CD4-positive, alpha-beta T cell (primary cell): ENCODE results near the gene SLAMF8. TPM values are rescaled to one million over a fixed set of nuclear protein-coding genes. Genes with fewer than 3 reads are reported as not detected.

Source experiments
- ATAC-seq: fragments of 200-7000 bp; cut with Tn5 transposase; one replicate; pipeline ENCODE4 v1.10.0; 2022; ENCODE audit warnings: mild to moderate bottlenecking; ENCODE audit not compliant: poor library complexity
- CTCF ChIA-PET: fragments of 350-600 bp; sonication (Branson Sonifier 250); formaldehyde crosslinking; loops from one replicate; lab custom pipeline; 2021; ENCODE audit warnings: antibody characterized with exemption, inconsistent platforms; lab: Charles Lee
- POLR2A ChIA-PET: fragments of 350-600 bp; sonication (Branson Sonifier 250); formaldehyde crosslinking; loops from one replicate; lab custom pipeline; 2021; ENCODE audit warnings: antibody characterized with exemption, inconsistent platforms; lab: Charles Lee
- DNase-seq, 14 experiments: peaks; one replicate each; pipeline ENCODE4 v3.0.0-alpha.2; 2013 to 2020; ENCODE audit warnings: mixed read lengths in 2 of 14
- H3K27ac ChIP-seq, 2 donors: one replicate each; pipeline versions ENCODE4 v1.5.1 to v1.7.0; 2013; ENCODE audit warnings: low read length in 2 of 2, low read depth in 1 of 2, mild to moderate bottlenecking in 1 of 2
- H3K27me3 ChIP-seq, 2 experiments: 1 replicate in 1 of 2; 2 replicates in 1 of 2; pipeline versions ENCODE4 v1.6.1 to v1.7.0; 2013; ENCODE audit warnings: low read length in 2 of 2, control low read depth in 1 of 2, mild to moderate bottlenecking in 1 of 2, moderate library complexity in 1 of 2; ENCODE audit not compliant: insufficient read depth in 2 of 2, control insufficient read depth in 1 of 2
- H3K36me3 ChIP-seq: one replicate; pipeline ENCODE4 v1.6.1; 2013; ENCODE audit warnings: low read length, control low read depth; ENCODE audit not compliant: insufficient read depth
- H3K4me1 ChIP-seq: one replicate; pipeline ENCODE4 v1.6.1; 2013; ENCODE audit warnings: low read length, control low read depth; ENCODE audit not compliant: insufficient read depth
- H3K4me3 ChIP-seq: one replicate; pipeline ENCODE4 v1.5.1; 2013; ENCODE audit warnings: mild to moderate bottlenecking, low read length, moderate library complexity
- H3K9me3 ChIP-seq, 2 experiments: 1 replicate in 1 of 2; 2 replicates in 1 of 2; pipeline versions ENCODE4 v1.6.1 to v1.7.0; 2013; ENCODE audit warnings: low read length in 2 of 2, mild to moderate bottlenecking in 2 of 2, control low read depth in 1 of 2, moderate library complexity in 1 of 2; ENCODE audit not compliant: control insufficient read depth in 1 of 2, insufficient read depth in 1 of 2
- H3K27ac Mint-ChIP-seq: one replicate; pipeline ENCODE4 v1.8.0; 2020; ENCODE audit warnings: mixed read lengths
- H3K27me3 Mint-ChIP-seq: one replicate; pipeline ENCODE4 v1.8.0; 2021; ENCODE audit warnings: mixed read lengths
- H3K36me3 Mint-ChIP-seq: one replicate; pipeline ENCODE4 v1.8.0; 2021; ENCODE audit warnings: low read depth, mixed read lengths
- H3K4me1 Mint-ChIP-seq: one replicate; pipeline ENCODE4 v1.8.0; 2021; ENCODE audit warnings: low read depth, mixed read lengths
- H3K4me3 Mint-ChIP-seq: one replicate; pipeline ENCODE4 v1.8.0; 2020; ENCODE audit warnings: mild to moderate bottlenecking, mixed read lengths
- H3K9me3 Mint-ChIP-seq: one replicate; pipeline ENCODE4 v1.8.0; 2020; ENCODE audit warnings: mixed read lengths
- intact Hi-C, 2 experiments: fragments of 100-400 bp; cut with DNase I in 1 of 2; cut with micrococcal nuclease in 1 of 2; formaldehyde crosslinking; loops; one replicate each; pipeline versions ENCODE4 v1.15.1 to v1.9.0; 2023 to 2025; cut with DNase I, micrococcal nuclease
- total RNA-seq, 174 experiments: library from RNA in 2 of 174; stranded (reverse) in 2 of 174; gene quantifications; one replicate each; pipeline ENCODE4 v1.2.3 and lab custom pipeline; 2021 to 2026
- TF ChIP-seq, protein P1 (sequence below): fragments of 200-600 bp; IDR thresholded peaks from one replicate; pipeline ENCODE4 v1.8.0; 2022; ENCODE audit warnings: antibody characterized with exemption, mild to moderate bottlenecking

SLAMF8 gene
- total RNA-seq, 2 experiments from 2014 or later, result 0.34 TPM; not detected in 1

DNA sequence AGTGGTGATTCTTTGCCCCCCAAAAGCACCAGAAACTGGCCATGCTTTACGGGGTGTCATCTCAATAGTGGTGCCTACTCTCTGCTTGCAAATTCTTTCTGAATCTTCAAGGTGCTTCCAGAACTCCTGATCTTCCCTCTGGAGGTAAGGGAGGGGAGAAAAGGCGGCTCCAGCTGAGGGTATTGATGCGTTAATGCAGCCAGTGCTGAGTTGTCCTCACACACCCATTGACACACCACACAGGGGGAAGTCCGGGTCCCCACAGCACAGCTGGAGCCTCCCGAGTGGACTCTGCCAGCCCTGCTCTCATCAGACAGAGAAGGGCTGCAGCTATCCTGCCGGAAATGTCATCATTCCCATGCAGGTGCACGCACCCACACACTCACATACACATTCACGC lies 34.5 kb downstream of the SLAMF8 start:
- Histone ChIP-seq H3K27ac (no peak overlapping the region), H3K27me3 (no peaks in the 10 kb centered on the region), H3K4me3 (no peak overlapping the region), H3K36me3 (no peaks in the 10 kb centered on the region), H3K9me3 (no peaks in the 10 kb centered on the region), H3K4me1 (no peaks in the 10 kb centered on the region)
- ATAC-seq, result no peak
- Mint-ChIP-seq H3K27ac (no peak overlapping the region), H3K36me3 (no peaks in the 10 kb centered on the region), H3K9me3 (no peaks in the 10 kb centered on the region), H3K4me3 (no peak overlapping the region), H3K27me3 (no peaks in the 10 kb centered on the region), H3K4me1 (peaks cover 3% of the 10 kb centered on the region)
- ChIA-PET POLR2A (no interaction called here), CTCF (interaction anchor here (1.5 kb wide), 1 partner anchor 12 kb away, joined by 3 read pairs; no protein-coding TSS in a partner anchor)
- TF ChIP-seq, protein P1, sequence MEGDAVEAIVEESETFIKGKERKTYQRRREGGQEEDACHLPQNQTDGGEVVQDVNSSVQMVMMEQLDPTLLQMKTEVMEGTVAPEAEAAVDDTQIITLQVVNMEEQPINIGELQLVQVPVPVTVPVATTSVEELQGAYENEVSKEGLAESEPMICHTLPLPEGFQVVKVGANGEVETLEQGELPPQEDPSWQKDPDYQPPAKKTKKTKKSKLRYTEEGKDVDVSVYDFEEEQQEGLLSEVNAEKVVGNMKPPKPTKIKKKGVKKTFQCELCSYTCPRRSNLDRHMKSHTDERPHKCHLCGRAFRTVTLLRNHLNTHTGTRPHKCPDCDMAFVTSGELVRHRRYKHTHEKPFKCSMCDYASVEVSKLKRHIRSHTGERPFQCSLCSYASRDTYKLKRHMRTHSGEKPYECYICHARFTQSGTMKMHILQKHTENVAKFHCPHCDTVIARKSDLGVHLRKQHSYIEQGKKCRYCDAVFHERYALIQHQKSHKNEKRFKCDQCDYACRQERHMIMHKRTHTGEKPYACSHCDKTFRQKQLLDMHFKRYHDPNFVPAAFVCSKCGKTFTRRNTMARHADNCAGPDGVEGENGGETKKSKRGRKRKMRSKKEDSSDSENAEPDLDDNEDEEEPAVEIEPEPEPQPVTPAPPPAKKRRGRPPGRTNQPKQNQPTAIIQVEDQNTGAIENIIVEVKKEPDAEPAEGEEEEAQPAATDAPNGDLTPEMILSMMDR, result no peak
- no peak for DNase-seq
- intact Hi-C loops, result no loop called here

DNA sequence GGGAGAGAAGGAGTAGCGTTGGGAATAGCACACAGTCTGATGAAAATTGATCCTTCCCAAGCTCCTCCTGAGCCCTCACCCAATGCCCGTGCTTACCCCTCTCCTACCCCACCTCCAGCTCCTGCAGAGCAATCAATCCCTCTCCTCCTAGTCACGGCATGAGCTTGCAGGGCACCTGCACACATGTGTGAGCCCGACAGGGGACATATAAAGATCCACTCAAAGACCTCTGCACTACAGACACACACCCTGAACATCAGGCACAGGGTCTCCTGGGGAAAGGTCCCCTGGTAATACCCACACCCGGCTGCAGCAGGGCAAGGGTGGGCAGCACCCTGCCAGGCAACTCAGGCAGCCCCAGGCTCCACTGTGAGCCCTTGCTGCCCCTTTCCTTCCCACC lies 35.4 kb downstream of the SLAMF8 start:
- no peak for ATAC-seq
- Histone ChIP-seq H3K27me3 (no peaks in the 10 kb centered on the region), H3K4me3 (no peak overlapping the region), H3K36me3 (no peaks in the 10 kb centered on the region), H3K27ac (no peak overlapping the region), H3K9me3 (no peaks in the 10 kb centered on the region), H3K4me1 (peaks cover 5% of the 10 kb centered on the region)
- Mint-ChIP-seq H3K27ac (no peak overlapping the region), H3K4me1 (peaks cover 11% of the 10 kb centered on the region), H3K27me3 (no peaks in the 10 kb centered on the region), H3K9me3 (no peaks in the 10 kb centered on the region), H3K36me3 (no peaks in the 10 kb centered on the region), H3K4me3 (no peak overlapping the region)
- intact Hi-C loops, result no loop called here
- no peak for DNase-seq
- TF ChIP-seq, protein P1, result no peak
- ChIA-PET POLR2A (no interaction called here), CTCF (no interaction called here)

DNA sequence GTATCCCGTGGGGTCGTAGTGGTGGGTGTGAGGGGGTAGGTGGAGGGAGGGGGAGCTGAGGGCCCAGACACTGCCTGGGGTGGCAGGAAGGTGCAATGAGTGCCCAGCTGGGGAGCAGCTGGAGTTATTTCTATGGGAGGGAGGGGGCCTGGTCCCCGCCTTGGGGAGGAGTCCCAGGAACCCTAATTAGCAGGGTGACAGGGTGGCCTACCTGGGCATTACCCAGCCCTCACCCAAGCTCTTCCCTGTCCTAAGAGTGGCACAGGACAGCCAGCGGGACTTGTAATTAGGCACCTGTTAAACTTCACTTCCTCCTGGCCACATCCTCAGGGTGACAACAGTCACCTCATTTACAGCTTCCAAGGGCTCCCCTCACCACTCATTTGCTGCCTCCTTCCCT lies 35.9 kb downstream of the SLAMF8 start, which contains the start of gene VSIG8:
Gene VSIG8 (minus strand): TSS at position 101 of the 400 bp plus-strand sequence. CDS start 136 bp downstream, outside the sequence.
- no peaks in the 10 kb centered on the region for H3K27me3 Mint-ChIP-seq
- TF ChIP-seq, protein P1, result no peak
- H3K4me3 ChIP-seq, result no peak within 1 kb of the TSS
- no peaks in the 10 kb centered on the region for H3K36me3 ChIP-seq
- H3K9me3 Mint-ChIP-seq, result no peaks in the 10 kb centered on the region
- intact Hi-C loops, result no loop called here
- H3K4me1 Mint-ChIP-seq, result peaks cover 12% of the 10 kb centered on the region
- H3K4me3 Mint-ChIP-seq, result no peak within 1 kb of the TSS
- peaks cover 6% of the 10 kb centered on the region for H3K4me1 ChIP-seq
- H3K36me3 Mint-ChIP-seq, result no peaks in the 10 kb centered on the region
- POLR2A ChIA-PET, result no interaction called here
- H3K27ac ChIP-seq, result no peak within 1 kb of the TSS
- CTCF ChIA-PET, result no interaction called here
- H3K9me3 ChIP-seq, result no peaks in the 10 kb centered on the region
- DNase-seq (no peak), ATAC-seq (no peak)
- H3K27me3 ChIP-seq, result no peaks in the 10 kb centered on the region
- no peak within 1 kb of the TSS for H3K27ac Mint-ChIP-seq
